Liver (tissue), 3 donors: ENCODE measurements around the gene CDK9.

Experiments
- CTCF ChIP-seq: fragments of 150-350 bp; IDR thresholded peaks from 2 replicates; pipeline ENCODE4 v1.5.1; 2017; ENCODE audit warnings: improper control_type of control experiment, low read depth, low read length; ENCODE audit not compliant: missing input control
- GABPA ChIP-seq, 2 donors: IDR thresholded peaks in 1 of 2; conservative IDR thresholded peaks in 1 of 2; 2 replicates each; pipeline ENCODE4 v1.6.1; 2016; ENCODE audit warnings: antibody characterized with exemption in 2 of 2, mild to moderate bottlenecking in 1 of 2, moderate library complexity in 1 of 2
- JUND ChIP-seq, 2 donors: IDR thresholded peaks; 2 replicates each; pipeline ENCODE4 v1.6.1; 2016; ENCODE audit warnings: antibody characterized with exemption in 2 of 2
- MAX ChIP-seq: IDR thresholded peaks from 2 replicates; pipeline ENCODE4 v1.6.1; 2016; ENCODE audit warnings: antibody characterized with exemption
- REST ChIP-seq: IDR thresholded peaks from 2 replicates; pipeline ENCODE4 v1.6.1; 2016; ENCODE audit warnings: antibody characterized with exemption, mild to moderate bottlenecking
- TAF1 ChIP-seq: conservative IDR thresholded peaks from 2 replicates; pipeline ENCODE4 v1.6.1; 2016; ENCODE audit warnings: antibody characterized with exemption, mild to moderate bottlenecking
- YY1 ChIP-seq: IDR thresholded peaks from 2 replicates; pipeline ENCODE4 v1.6.1; 2016; ENCODE audit warnings: antibody characterized with exemption, mild to moderate bottlenecking
- ZBTB33 ChIP-seq: IDR thresholded peaks from 2 replicates; pipeline ENCODE4 v1.6.1; 2016; ENCODE audit warnings: antibody characterized with exemption
- donor health status: healthy.
- donor health status: healthy.

- TF ChIP-seq CTCF (no peak), MAX (no peak), REST (no peak), JUND (IDR thresholded peaks at IDR 0.05) (no peak), GABPA (IDR thresholded peaks at IDR 0.05 in 1 of 2, conservative IDR thresholded peaks at IDR 0.05 in 1 of 2) (no peak), TAF1 (no peak), ZBTB33 (no peak), YY1 (no peak)
These were observed 5.5 kb upstream of the CDK9 start for GRCh38 chr9:127780126-127780885.
